Thyroid gland (tissue), 4 donors: ENCODE measurements around the gene LSM2. TPM values are rescaled to one million over a fixed set of nuclear protein-coding genes. Genes with fewer than 3 reads are reported as not detected.

Source experiments
- DNase-seq, 2 donors: peaks; one replicate each; pipeline ENCODE4 v3.0.0-alpha.2; 2019
- H3K27ac ChIP-seq, 3 donors: fragments of 200-600 bp; sonication (generic); 1 replicate in 2 of 3; 2 replicates in 1 of 3; pipeline ENCODE4 v1.5.1; 2016 to 2019; ENCODE audit warnings: mild to moderate bottlenecking in 1 of 3, moderate library complexity in 1 of 3
- H3K27me3 ChIP-seq: fragments of 200-600 bp; sonication (generic); one replicate; pipeline ENCODE4 v1.5.1; 2019
- H3K36me3 ChIP-seq, 2 donors: fragments of 200-600 bp; sonication (generic); one replicate each; pipeline ENCODE4 v1.5.1; 2016 to 2019
- H3K4me1 ChIP-seq, 2 donors: fragments of 200-600 bp; sonication (generic); one replicate each; pipeline ENCODE4 v1.5.1; 2017 to 2019
- H3K4me3 ChIP-seq, 3 donors: fragments of 200-600 bp; sonication (generic); replicated peaks in 1 of 3; 1 replicate in 2 of 3; 2 replicates in 1 of 3; pipeline ENCODE4 v1.5.1; 2016; ENCODE audit warnings: mild to moderate bottlenecking in 1 of 3
- H3K9me3 ChIP-seq: fragments of 200-600 bp; sonication (generic); one replicate; pipeline ENCODE4 v1.5.1; 2017
- POLR2A ChIP-seq, 2 donors: fragments of 450-650 bp; IDR thresholded peaks; one replicate each; pipeline ENCODE4 v1.6.1; 2017; ENCODE audit warnings: antibody characterized with exemption in 2 of 2, mild to moderate bottlenecking in 2 of 2, moderate library complexity in 1 of 2
- WGBS, 2 donors: methylation state at CpG; one replicate each; pipeline ENCODE4 v1.1.5; 2017; 5-methylcytosine and 5-hydroxymethylcytosine counted together
- intact Hi-C: fragments of 100-400 bp; cut with DNase I; formaldehyde crosslinking; loops from one replicate; pipeline ENCODE4 v1.15.1; 2023
- total RNA-seq, 4 donors: library from RNA; depleted of rRNA; stranded (reverse); fragments of >200 nt; gene quantifications; one replicate each; pipeline ENCODE4 v1.2.3, GENCODE V29; 2016
- TF ChIP-seq, protein P1 (sequence below), 6 experiments: fragments of 200-600 bp in 3 of 6; fragments of 450-650 bp in 3 of 6; sonication (generic) in 3 of 6; IDR thresholded peaks; one replicate each; pipeline ENCODE4 v1.5.1; 2016 to 2019; ENCODE audit warnings: antibody characterized with exemption in 6 of 6, mild to moderate bottlenecking in 2 of 6, inconsistent platforms in 1 of 6, moderate library complexity in 1 of 6

The LSM2 gene
- total RNA-seq, 4 donors from 2014 or later: 29.2 to 48.4 (median 36.5) TPM

DNA sequence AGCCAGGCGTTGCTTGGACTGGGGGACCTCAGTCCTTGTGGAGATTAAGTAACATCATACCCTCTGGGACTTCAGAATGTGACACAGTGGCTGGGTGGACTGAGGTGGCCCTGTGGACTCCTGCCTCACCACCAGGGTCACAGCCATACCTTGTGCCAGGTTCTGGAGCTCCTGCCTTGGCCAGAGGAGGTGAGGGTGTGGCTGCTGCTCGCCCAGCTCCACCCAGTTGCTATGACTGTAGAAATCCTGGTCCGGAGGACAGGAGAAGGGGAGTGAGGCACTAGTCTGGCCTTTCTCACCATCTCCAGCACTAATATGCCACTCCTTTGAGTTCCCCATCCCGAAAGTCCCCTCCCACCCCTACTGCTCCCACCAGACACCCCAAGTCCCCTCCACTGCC is 31.6 kb downstream of the LSM2 start:
- Histone ChIP-seq H3K4me3 (no peak overlapping the region), H3K27ac (no peak overlapping the region), H3K9me3 (no peaks in the 10 kb centered on the region), H3K4me1 (peaks cover 8 to 14% of the 10 kb centered on the region in 2 donors), H3K27me3 (no peaks in the 10 kb centered on the region), H3K36me3 (peaks cover 11 to 17% of the 10 kb centered on the region in 2 donors)
- DNase-seq: no peak
- 71 to 88% methylated on average over 2 to 4 of the region's 4 CpGs for WGBS, 2 donors
- no peak for TF ChIP-seq POLR2A (IDR thresholded peaks at IDR 0.05)
- TF ChIP-seq, protein P1, sequence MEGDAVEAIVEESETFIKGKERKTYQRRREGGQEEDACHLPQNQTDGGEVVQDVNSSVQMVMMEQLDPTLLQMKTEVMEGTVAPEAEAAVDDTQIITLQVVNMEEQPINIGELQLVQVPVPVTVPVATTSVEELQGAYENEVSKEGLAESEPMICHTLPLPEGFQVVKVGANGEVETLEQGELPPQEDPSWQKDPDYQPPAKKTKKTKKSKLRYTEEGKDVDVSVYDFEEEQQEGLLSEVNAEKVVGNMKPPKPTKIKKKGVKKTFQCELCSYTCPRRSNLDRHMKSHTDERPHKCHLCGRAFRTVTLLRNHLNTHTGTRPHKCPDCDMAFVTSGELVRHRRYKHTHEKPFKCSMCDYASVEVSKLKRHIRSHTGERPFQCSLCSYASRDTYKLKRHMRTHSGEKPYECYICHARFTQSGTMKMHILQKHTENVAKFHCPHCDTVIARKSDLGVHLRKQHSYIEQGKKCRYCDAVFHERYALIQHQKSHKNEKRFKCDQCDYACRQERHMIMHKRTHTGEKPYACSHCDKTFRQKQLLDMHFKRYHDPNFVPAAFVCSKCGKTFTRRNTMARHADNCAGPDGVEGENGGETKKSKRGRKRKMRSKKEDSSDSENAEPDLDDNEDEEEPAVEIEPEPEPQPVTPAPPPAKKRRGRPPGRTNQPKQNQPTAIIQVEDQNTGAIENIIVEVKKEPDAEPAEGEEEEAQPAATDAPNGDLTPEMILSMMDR (IDR thresholded peaks at IDR 0.05): no peak
- intact Hi-C loops: no loop called here

- TF ChIP-seq POLR2A (IDR thresholded peaks at IDR 0.05): no peak
- TF ChIP-seq, protein P1 (IDR thresholded peaks at IDR 0.05): no peak
- peaks cover 6 to 8% of the 10 kb centered on the region in 2 donors for H3K4me1 ChIP-seq
- no peaks in the 10 kb centered on the region for H3K27me3 ChIP-seq
- H3K27ac ChIP-seq: no peak overlapping the region
- DNase-seq: no peak
- no peaks in the 10 kb centered on the region for H3K9me3 ChIP-seq
- H3K36me3 ChIP-seq: no peaks in the 10 kb centered on the region
- intact Hi-C loops: no loop called here
- 64 to 85% methylated on average over 4 of the region's 4 CpGs for WGBS, 2 donors
- H3K4me3 ChIP-seq: no peak overlapping the region
Measured at GRCh38 chr6:31771992-31772358, 34.8 kb downstream of the LSM2 start.

GRCh38 chr6:31770860-31771259 is 35.9 kb downstream of the LSM2 start:
- no peaks in the 10 kb centered on the region for H3K4me1 ChIP-seq
- no peak for DNase-seq
- H3K27me3 ChIP-seq: no peaks in the 10 kb centered on the region
- H3K4me3 ChIP-seq: no peak overlapping the region
- H3K36me3 ChIP-seq: no peaks in the 10 kb centered on the region
- WGBS, 2 donors: 86 to 98% methylated on average over 2 of the region's 2 CpGs
- H3K27ac ChIP-seq: no peak overlapping the region
- no peaks in the 10 kb centered on the region for H3K9me3 ChIP-seq
- no peak for TF ChIP-seq POLR2A (IDR thresholded peaks at IDR 0.05)
- TF ChIP-seq, protein P1 (IDR thresholded peaks at IDR 0.05): no peak
- intact Hi-C loops: no loop called here

DNA sequence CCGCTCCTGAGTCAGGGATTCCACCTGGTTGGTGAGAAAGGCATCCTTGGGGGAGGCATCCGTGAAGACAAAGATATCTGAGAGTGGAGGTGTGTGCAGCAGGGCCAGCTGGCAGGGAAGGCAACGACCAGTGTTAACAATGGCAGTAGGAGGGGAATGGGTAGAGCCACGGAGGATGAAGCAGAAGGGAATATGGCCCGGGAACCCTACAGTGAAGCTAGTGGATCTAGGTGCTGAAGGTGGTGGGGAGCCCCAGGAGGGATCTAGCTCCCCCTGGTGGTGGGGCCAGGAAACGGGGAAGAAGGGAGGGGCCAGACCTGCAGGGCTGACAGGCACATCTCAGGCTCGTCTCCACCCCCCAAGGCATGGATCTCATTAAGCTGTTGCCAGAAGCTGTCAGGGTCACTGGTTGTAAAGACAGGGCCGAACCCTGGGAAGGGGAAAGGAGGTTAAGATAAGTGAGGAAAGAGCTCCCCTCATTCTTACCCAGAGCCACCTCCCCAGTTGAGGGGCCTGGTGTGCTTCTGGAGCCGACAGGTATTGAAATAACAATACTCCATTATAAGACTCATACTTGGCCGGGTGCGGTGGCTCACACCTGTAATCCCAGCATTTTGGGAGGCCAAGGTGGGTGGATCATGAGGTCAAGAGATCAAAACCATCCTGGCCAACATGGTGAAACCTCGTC is 36.9 kb downstream of the LSM2 start:
- no peaks in the 10 kb centered on the region for H3K36me3 ChIP-seq
- H3K27me3 ChIP-seq: no peaks in the 10 kb centered on the region
- no peaks in the 10 kb centered on the region for H3K9me3 ChIP-seq
- DNase-seq: peak; percentile 50 to 51
- H3K27ac ChIP-seq: no peak overlapping the region
- WGBS, 2 donors: 67 to 69% methylated on average over 12 of the region's 12 CpGs
- TF ChIP-seq POLR2A (IDR thresholded peaks at IDR 0.05): no peak
- TF ChIP-seq, protein P1 (IDR thresholded peaks at IDR 0.05): peak in 5 of 6 experiments; percentile 19 to 57 (median 48)
- intact Hi-C loops: no loop called here
- H3K4me1 ChIP-seq: no peaks in the 10 kb centered on the region
- no peak overlapping the region for H3K4me3 ChIP-seq

DNA sequence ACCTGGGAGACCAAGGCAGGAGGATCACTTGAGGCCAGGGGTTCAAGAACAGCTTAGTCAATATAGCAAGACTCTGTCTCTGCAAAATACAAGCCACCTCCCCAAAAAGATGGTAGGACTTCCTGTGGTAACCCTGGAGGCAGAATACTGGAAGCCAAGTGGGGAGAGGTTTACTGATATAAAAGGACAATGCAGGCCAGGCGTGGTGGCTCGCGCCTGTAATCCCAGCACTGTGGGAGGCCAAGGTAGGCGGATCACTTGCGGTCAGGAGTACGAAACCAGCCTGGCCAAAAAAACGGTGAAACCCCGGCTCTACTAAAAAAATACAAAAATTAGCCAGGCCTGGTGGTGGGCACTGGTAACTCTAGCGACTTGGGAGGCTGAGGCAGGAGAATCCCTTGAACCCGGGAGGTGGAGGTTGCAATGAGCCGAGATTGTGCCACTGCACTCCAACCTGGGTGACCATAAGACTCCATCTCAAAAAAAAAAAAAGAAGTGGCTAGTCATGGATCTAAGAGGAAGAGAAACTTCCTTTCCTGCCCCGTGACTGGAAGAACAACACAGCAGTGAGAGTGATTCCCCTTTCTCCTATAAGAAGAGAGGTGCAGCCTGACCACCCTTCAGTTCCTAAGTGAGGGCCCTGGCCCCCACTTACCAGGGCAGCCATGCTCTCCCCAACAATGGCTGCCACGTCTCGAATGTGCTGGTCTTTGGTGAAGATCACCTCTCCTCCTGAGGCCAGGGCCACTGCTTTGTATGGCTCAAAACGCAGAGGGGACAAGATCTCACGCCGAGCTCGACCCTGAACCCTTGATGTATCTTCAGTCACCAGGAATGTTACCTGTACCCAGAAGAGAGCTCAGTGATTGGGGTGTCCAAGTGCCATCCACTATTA is 38.2 kb downstream of the LSM2 start:
- intact Hi-C loops: no loop called here
- WGBS, 2 donors: 90 to 92% methylated on average over 18 of the region's 18 CpGs
- Histone ChIP-seq H3K27ac (no peak overlapping the region), H3K9me3 (no peaks in the 10 kb centered on the region), H3K4me3 (no peak overlapping the region), H3K36me3 (no peaks in the 10 kb centered on the region), H3K27me3 (no peaks in the 10 kb centered on the region), H3K4me1 (no peaks in the 10 kb centered on the region)
- no peak for DNase-seq
- no peak for TF ChIP-seq POLR2A (IDR thresholded peaks at IDR 0.05)
- TF ChIP-seq, protein P1 (IDR thresholded peaks at IDR 0.05): no peak
